B cell (primary cell): ENCODE measurements around the gene STX17. TPM values are rescaled to one million over a fixed set of nuclear protein-coding genes. Genes with fewer than 3 reads are reported as not detected.

ENCODE experiments used
- ATAC-seq: fragments of 200-7000 bp; cut with Tn5 transposase; one replicate; pipeline ENCODE4 v1.10.0; 2021; ENCODE audit warnings: low read depth, mild to moderate bottlenecking, moderate number of reproducible peaks, moderate library complexity
- CTCF ChIA-PET: fragments of 350-600 bp; sonication (Branson Sonifier 250); formaldehyde crosslinking; loops from one replicate; lab custom pipeline; 2021; ENCODE audit warnings: antibody characterized with exemption, inconsistent platforms; lab: Charles Lee
- POLR2A ChIA-PET: fragments of 350-600 bp; sonication (Branson Sonifier 250); formaldehyde crosslinking; loops from one replicate; lab custom pipeline; 2021; ENCODE audit warnings: antibody characterized with exemption; lab: Charles Lee
- DNase-seq: peaks from one replicate; pipeline ENCODE4 v3.0.0; 2013
- H2AFZ ChIP-seq: 2 replicates; pipeline ENCODE4 v1.6.1; 2012; ENCODE audit warnings: mild to moderate bottlenecking, low read depth, low read length; ENCODE audit not compliant: insufficient read depth, poor library complexity, severe bottlenecking
- H3K27ac ChIP-seq, 2 donors: 1 replicate in 1 of 2; 2 replicates in 1 of 2; pipeline ENCODE4 v1.5.1; 2012 to 2013; ENCODE audit warnings: low read length in 2 of 2, mild to moderate bottlenecking in 2 of 2, moderate library complexity in 1 of 2
- H3K27me3 ChIP-seq, 4 experiments: fragments of 200-600 bp in 1 of 4; sonication (generic) in 1 of 4; replicated peaks in 1 of 4; 1 replicate in 2 of 4; 2 replicates in 2 of 4; pipeline versions ENCODE4 v1.6.1 to v1.7.0; 2013 to 2016; ENCODE audit warnings: low read length in 3 of 4, mild to moderate bottlenecking in 2 of 4, mixed read lengths in 1 of 4, moderate library complexity in 1 of 4; ENCODE audit not compliant: insufficient read depth in 4 of 4, control insufficient read depth in 3 of 4; ENCODE audit errors: control extremely low read depth in 1 of 4
- H3K36me3 ChIP-seq, 2 experiments: replicated peaks in 1 of 2; 1 replicate in 1 of 2; 2 replicates in 1 of 2; pipeline versions ENCODE4 v1.6.1 to v1.7.1; 2013; ENCODE audit warnings: low read length in 1 of 2; ENCODE audit not compliant: insufficient read depth in 2 of 2, control insufficient read depth in 1 of 2; ENCODE audit errors: control extremely low read depth in 1 of 2, extremely low read depth in 1 of 2
- H3K4me1 ChIP-seq, 2 donors: fragments of 200-600 bp in 1 of 2; sonication (generic) in 1 of 2; 1 replicate in 1 of 2; 2 replicates in 1 of 2; pipeline versions ENCODE4 v1.5.1 to v1.6.1; 2013 to 2017; ENCODE audit warnings: low read length in 2 of 2; ENCODE audit not compliant: control insufficient read depth in 2 of 2, insufficient read depth in 2 of 2
- H3K4me2 ChIP-seq: replicated peaks from 2 replicates; pipeline ENCODE3; 2012; ENCODE audit warnings: mild to moderate bottlenecking, low read depth, low read length; ENCODE audit not compliant: poor library complexity, severe bottlenecking
- H3K4me3 ChIP-seq, 5 experiments: fragments of 200-600 bp in 1 of 5; sonication (generic) in 1 of 5; 1 replicate in 3 of 5; 2 replicates in 2 of 5; pipeline versions ENCODE4 v1.5.1 to v1.7.0; 2011 to 2016; ENCODE audit warnings: low read length in 4 of 5, mild to moderate bottlenecking in 4 of 5, low read depth in 2 of 5, control low read depth in 1 of 5, moderate library complexity in 1 of 5; ENCODE audit not compliant: insufficient read depth in 1 of 5; ENCODE audit errors: control extremely low read depth in 1 of 5, extremely low read depth in 1 of 5
- H3K79me2 ChIP-seq: fragments of 200-600 bp; sonication (generic); one replicate; pipeline ENCODE4 v1.6.0; 2016; ENCODE audit warnings: low read length; ENCODE audit not compliant: control insufficient read depth, insufficient read depth
- H3K9ac ChIP-seq: fragments of 200-600 bp; sonication (generic); 2 replicates; pipeline ENCODE4 v1.6.1; 2017; ENCODE audit warnings: mild to moderate bottlenecking, low read length, moderate library complexity
- H3K9me3 ChIP-seq, 3 donors: one replicate each; pipeline versions ENCODE4 v1.6.1 to v1.7.1; 2013; ENCODE audit warnings: low read length in 2 of 3; ENCODE audit not compliant: control insufficient read depth in 2 of 3, insufficient read depth in 1 of 3; ENCODE audit errors: control extremely low read depth in 1 of 3
- H4K20me1 ChIP-seq: 2 replicates; pipeline ENCODE4 v1.6.0; 2012; ENCODE audit warnings: mild to moderate bottlenecking, low read length; ENCODE audit not compliant: insufficient read depth, control insufficient read depth, poor library complexity, severe bottlenecking
- H3K27ac Mint-ChIP-seq: one replicate; pipeline ENCODE4 v1.8.0; 2021; ENCODE audit warnings: mixed read lengths
- H3K27me3 Mint-ChIP-seq: one replicate; pipeline ENCODE4 v1.8.0; 2021; ENCODE audit warnings: mixed read lengths
- H3K4me1 Mint-ChIP-seq: one replicate; pipeline ENCODE4 v1.8.0; 2021; ENCODE audit warnings: mixed read lengths
- H3K4me3 Mint-ChIP-seq: one replicate; pipeline ENCODE4 v1.8.0; 2021; ENCODE audit warnings: mixed read lengths
- H3K9me3 Mint-ChIP-seq: one replicate; pipeline ENCODE4 v1.8.0; 2022; ENCODE audit warnings: mixed read lengths; ENCODE audit not compliant: insufficient read depth
- CTCF ChIP-seq: fragments of 200-600 bp; IDR thresholded peaks from one replicate; pipeline ENCODE4 v1.8.0; 2022; ENCODE audit warnings: antibody characterized with exemption, mild to moderate bottlenecking
- EZH2 ChIP-seq: IDR thresholded peaks from 2 replicates; pipeline ENCODE4 v1.6.1; 2012; ENCODE audit warnings: borderline replicate concordance, low read depth, mild to moderate bottlenecking, moderate library complexity, low read length; ENCODE audit not compliant: insufficient read depth, poor library complexity, severe bottlenecking
- WGBS: methylation state at CpG from one replicate; pipeline ENCODE4 v1.1.5; 2013; ENCODE audit warnings: missing lambda C conversion rate; ENCODE audit not compliant: insufficient coverage; 5-methylcytosine and 5-hydroxymethylcytosine counted together
- intact Hi-C: fragments of 100-400 bp; cut with micrococcal nuclease; formaldehyde crosslinking; loops from one replicate; pipeline ENCODE4 v1.10.0; 2022
- polyA plus RNA-seq: library from polyadenylated mRNA; depleted of rRNA; stranded (reverse); fragments of >200 nt; gene quantifications from 2 replicates; pipeline ENCODE4 v1.2.3, GENCODE V29; 2012
- total RNA-seq, 2 donors: library from RNA; stranded (reverse); fragments of 120-200 nt in 1 of 2; gene quantifications; 1 replicate in 1 of 2; 2 replicates in 1 of 2; pipeline versions ENCODE4 v1.2.3 to v1.2.4, GENCODE V29; 2013 to 2022

Gene STX17
- total and polyA plus RNA-seq, 2 donors (not counting 1 experiment from before 2014, with no cell fraction given), result 7.2 to 40.2 TPM

- H4K20me1 ChIP-seq, result peaks cover 4% of the 10 kb centered on the region
- Mint-ChIP-seq H3K27me3 (no peaks in the 10 kb centered on the region), H3K4me3 (no peak overlapping the region), H3K27ac (no peak overlapping the region), H3K4me1 (peaks cover 2% of the 10 kb centered on the region), H3K9me3 (no peaks in the 10 kb centered on the region)
- ATAC-seq (no peak), DNase-seq (no peak)
- no peaks in the 10 kb centered on the region for H3K4me1 ChIP-seq
- ChIA-PET POLR2A (no interaction called here), CTCF (no interaction called here)
- no peak for TF ChIP-seq CTCF
- TF ChIP-seq EZH2, result no peak
- H3K27me3 ChIP-seq, result no peaks in the 10 kb centered on the region
- 100% methylated on average over 1 of the region's 3 CpGs for WGBS
- peaks cover 0 to 3% (median 0%) of the 10 kb centered on the region in 3 donors for H3K9me3 ChIP-seq
- intact Hi-C loops, result no loop called here
- H3K79me2 ChIP-seq, result peaks cover 8% of the 10 kb centered on the region
- H3K27ac ChIP-seq, result no peak overlapping the region
- peaks cover 0 to 11% of the 10 kb centered on the region in 2 experiments for H3K36me3 ChIP-seq
- H3K4me2 ChIP-seq, result no peak overlapping the region
- H3K9ac ChIP-seq, result no peak overlapping the region
- no peak overlapping the region for H2AFZ ChIP-seq
- no peak overlapping the region for H3K4me3 ChIP-seq
These were observed 40.9 kb downstream of the STX17 start for GRCh38 chr9:99947395-99947794.

- H3K27ac Mint-ChIP-seq, result no peak overlapping the region
- intact Hi-C loops, result no loop called here
- H3K36me3 ChIP-seq, result peaks cover 0 to 11% of the 10 kb centered on the region in 2 experiments
- CTCF ChIA-PET, result interaction anchor here (0.7 kb wide), 1 partner anchor 11 kb away, joined by 4 read pairs; no protein-coding TSS in a partner anchor
- no peak overlapping the region for H3K27ac ChIP-seq
- TF ChIP-seq CTCF, result no peak
- TF ChIP-seq EZH2, result no peak
- no peak overlapping the region for H3K4me3 Mint-ChIP-seq
- WGBS, result no CpG with 5 or more reads among the region's 2 CpGs
- no peak overlapping the region for H3K4me3 ChIP-seq
- H3K27me3 Mint-ChIP-seq, result no peaks in the 10 kb centered on the region
- POLR2A ChIA-PET, result no interaction called here
- H3K9ac ChIP-seq, result no peak overlapping the region
- H2AFZ ChIP-seq, result no peak overlapping the region
- no peak overlapping the region for H3K4me2 ChIP-seq
- DNase-seq (no peak), ATAC-seq (no peak)
- no peaks in the 10 kb centered on the region for H3K4me1 ChIP-seq
- no peaks in the 10 kb centered on the region for H3K27me3 ChIP-seq
- no peaks in the 10 kb centered on the region for H3K9me3 Mint-ChIP-seq
- peaks cover 8% of the 10 kb centered on the region for H3K79me2 ChIP-seq
- H3K4me1 Mint-ChIP-seq, result no peaks in the 10 kb centered on the region
- H4K20me1 ChIP-seq, result peaks cover 4% of the 10 kb centered on the region
- no peaks in the 10 kb centered on the region for H3K9me3 ChIP-seq
These were observed 42.0 kb downstream of the STX17 start for GRCh38 chr9:99948482-99948881.
